D721Med (cell line): Measurements from ENCODE around the gene TNFRSF18.

Experiments used
- DNase-seq: peaks from one replicate; pipeline ENCODE4 v3.0.0; 2011; ENCODE audit warnings: low spot score; ENCODE audit not compliant: insufficient read length
- FAIRE-seq: peaks from 2 replicates; lab custom pipeline; 2011; peaks lifted over from hg19 to GRCh38; lab: Jason Lieb, UNC
- CTCF ChIP-seq: IDR thresholded peaks from 2 replicates; pipeline ENCODE4 v1.5.1; 2012; ENCODE audit warnings: mild to moderate bottlenecking, control low read depth; ENCODE audit not compliant: insufficient read depth; ENCODE audit errors: missing control alignments

TNFRSF18 gene

DNA sequence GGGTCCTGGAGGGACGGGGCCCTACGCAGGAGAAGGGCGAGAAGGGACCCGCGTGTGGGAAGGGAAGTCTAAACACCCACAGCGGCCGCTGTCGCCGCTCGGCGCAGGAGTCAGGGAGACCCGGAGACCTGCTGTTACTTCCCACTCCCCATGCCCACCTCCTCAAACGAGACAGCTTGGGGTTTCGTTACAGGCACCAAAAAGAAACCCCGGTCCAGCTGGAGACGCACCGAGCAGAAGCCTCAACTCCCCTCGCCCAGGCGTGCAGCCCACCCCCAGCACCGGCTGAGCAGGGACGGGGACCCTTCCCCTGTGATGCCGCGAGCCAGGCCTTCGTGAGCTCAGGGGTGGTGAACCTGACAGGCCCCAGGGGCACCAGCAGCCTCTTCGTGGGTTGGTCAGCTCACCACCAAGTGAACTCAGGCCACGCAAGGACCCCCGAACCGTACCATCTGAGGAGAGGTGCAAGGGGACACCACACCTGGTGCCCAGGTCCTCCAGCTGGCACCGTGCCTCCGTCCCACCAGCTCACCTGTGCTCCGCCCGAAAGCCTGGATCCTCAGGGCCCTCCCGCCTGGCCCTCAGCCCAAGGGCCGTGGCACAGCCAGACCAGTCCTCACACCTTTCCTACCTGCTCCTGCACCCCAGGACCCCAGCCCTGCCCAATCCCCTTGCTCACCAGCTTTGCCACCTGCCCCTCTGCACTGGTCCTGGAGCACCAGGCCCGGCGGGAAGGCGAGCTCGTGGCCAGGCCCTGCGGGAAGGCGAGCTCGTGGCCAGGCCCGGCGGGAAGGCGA lies 20.4 kb upstream of the TNFRSF18 start:
- no peak for FAIRE-seq
- DNase-seq = no peak
- TF ChIP-seq CTCF = no peak

- DNase-seq (no peak), FAIRE-seq (no peak)
These were observed 19.5 kb upstream of the TNFRSF18 start for GRCh38 chr1:1225913-1226312.

DNA sequence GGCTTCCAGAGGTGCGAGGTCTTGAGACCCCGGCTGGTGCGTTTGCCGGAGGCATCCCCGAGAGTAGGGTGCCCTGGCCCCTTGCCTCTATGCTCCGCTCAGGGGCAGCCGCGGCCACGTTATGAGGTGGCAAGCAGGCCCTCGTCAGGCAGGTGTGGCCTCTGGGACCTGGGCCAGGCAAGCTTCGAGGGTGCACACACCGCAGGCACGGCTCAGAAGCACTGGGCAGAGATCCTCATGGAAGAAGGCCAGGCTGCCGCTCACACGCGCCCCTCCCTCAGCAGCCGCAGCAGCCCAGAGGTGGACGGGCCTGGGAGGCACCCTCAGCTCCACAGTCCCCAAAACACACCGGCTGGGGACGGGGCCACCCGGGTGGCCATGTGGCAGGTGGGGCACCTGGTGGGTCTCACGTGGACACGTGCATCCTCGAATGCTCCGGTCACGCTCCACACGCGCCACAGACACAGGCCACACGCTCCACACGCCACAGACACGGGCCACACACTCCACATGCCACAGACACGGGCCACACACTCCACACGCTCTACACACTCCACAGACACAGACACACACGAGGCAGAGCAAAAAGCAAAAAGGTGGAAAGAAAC lies 18.9 kb upstream of the TNFRSF18 start:
- no peak for DNase-seq
- TF ChIP-seq CTCF = no peak
- FAIRE-seq = no peak

More at GRCh38 chr1:1225913-1226312, 19.5 kb upstream of the TNFRSF18 start:
- TF ChIP-seq CTCF = no peak

DNA sequence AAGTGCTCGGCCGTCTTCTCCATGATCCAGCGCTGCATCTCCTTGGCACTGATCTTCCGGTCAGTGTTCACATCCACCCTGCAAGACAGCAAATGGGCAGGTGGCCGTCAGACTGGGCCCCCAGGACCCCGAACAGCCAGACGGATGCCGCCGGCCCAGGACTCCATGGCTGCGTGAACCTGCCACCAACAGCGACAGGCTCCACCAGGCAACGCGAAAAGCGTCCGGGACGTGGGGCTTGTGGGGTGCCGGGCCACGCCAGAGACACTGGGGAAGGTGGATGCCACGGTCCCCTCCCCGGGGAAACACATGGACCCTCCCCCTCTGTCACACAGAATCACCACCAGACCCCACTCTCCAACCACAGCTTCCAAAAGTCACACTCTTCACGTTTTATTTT lies 17.5 kb upstream of the TNFRSF18 start:
- FAIRE-seq (no peak), DNase-seq (no peak)
- no peak for TF ChIP-seq CTCF

DNA sequence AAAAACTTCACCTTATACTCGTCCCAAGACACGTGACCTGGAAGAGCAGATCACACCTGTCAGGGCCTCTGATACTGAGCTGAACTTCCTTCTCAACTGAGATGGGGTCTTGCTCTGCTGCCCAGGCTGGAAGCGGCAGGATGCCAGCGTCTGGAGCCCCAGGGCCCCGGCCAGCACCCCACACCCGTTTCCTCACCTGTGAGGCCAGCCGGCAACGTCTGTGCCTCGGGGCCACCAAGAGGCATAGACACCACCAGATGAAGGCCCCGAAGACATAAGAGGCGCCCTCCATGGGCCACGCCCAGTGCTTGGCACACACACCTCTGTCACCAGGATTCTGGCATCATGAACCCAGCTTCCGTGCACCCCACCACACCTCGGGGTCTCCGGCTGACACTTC lies 16.9 kb upstream of the TNFRSF18 start:
- DNase-seq (no peak), FAIRE-seq (no peak)
- TF ChIP-seq CTCF = no peak

- TF ChIP-seq CTCF = no peak
- FAIRE-seq (no peak), DNase-seq (no peak)
These were observed 16.3 kb upstream of the TNFRSF18 start for GRCh38 chr1:1222575-1223225.
